Keratinocyte (primary cell): ENCODE results near the gene KRT1.

Experiments used
- EZH2 ChIP-seq: IDR thresholded peaks from one replicate; pipeline ENCODE4 v1.6.1; 2012; ENCODE audit warnings: inconsistent platforms, mild to moderate bottlenecking, low read length, moderate library complexity
- TF ChIP-seq, protein P1 (sequence below), 3 experiments: IDR thresholded peaks in 1 of 3; conservative IDR thresholded peaks in 1 of 3; optimal IDR thresholded peaks in 1 of 3; 2 replicates in 2 of 3; 3 replicates in 1 of 3; pipeline versions ENCODE3 to v1.5.1; 2011; ENCODE audit warnings: low read length in 3 of 3, mild to moderate bottlenecking in 3 of 3, moderate library complexity in 2 of 3, control low read depth in 1 of 3, inconsistent platforms in 1 of 3; ENCODE audit not compliant: insufficient read depth in 2 of 3; ENCODE audit errors: extremely low read depth in 1 of 3

- TF ChIP-seq, protein P1, sequence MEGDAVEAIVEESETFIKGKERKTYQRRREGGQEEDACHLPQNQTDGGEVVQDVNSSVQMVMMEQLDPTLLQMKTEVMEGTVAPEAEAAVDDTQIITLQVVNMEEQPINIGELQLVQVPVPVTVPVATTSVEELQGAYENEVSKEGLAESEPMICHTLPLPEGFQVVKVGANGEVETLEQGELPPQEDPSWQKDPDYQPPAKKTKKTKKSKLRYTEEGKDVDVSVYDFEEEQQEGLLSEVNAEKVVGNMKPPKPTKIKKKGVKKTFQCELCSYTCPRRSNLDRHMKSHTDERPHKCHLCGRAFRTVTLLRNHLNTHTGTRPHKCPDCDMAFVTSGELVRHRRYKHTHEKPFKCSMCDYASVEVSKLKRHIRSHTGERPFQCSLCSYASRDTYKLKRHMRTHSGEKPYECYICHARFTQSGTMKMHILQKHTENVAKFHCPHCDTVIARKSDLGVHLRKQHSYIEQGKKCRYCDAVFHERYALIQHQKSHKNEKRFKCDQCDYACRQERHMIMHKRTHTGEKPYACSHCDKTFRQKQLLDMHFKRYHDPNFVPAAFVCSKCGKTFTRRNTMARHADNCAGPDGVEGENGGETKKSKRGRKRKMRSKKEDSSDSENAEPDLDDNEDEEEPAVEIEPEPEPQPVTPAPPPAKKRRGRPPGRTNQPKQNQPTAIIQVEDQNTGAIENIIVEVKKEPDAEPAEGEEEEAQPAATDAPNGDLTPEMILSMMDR (optimal IDR thresholded peaks at IDR 0.05 in 1 of 3, IDR thresholded peaks at IDR 0.05 in 1 of 3, conservative IDR thresholded peaks at IDR 0.05 in 1 of 3; ENCODE audit: extremely low read depth in 1 of 3, insufficient read depth in 2 of 3, low read length in 3 of 3) = peak in 1 of 3 experiments; percentile 6
- TF ChIP-seq EZH2 = no peak
Observed at GRCh38 chr12:52692254-52692653, 12.0 kb upstream of the KRT1 start.
